ENCODE data around the gene COLEC11. TPM values are rescaled to one million over a fixed set of nuclear protein-coding genes. Genes with fewer than 3 reads are reported as not detected.
A peak's percentile ranks its signal among the peaks of the same experiment; 100 is the strongest.

Gene COLEC11
- total and polyA plus RNA-seq, 2 of the 13 experiments (the other 11 are each of a cell fraction or from before 2014, with no cell fraction given), result 1.5 to 3.0 TPM

DNA sequence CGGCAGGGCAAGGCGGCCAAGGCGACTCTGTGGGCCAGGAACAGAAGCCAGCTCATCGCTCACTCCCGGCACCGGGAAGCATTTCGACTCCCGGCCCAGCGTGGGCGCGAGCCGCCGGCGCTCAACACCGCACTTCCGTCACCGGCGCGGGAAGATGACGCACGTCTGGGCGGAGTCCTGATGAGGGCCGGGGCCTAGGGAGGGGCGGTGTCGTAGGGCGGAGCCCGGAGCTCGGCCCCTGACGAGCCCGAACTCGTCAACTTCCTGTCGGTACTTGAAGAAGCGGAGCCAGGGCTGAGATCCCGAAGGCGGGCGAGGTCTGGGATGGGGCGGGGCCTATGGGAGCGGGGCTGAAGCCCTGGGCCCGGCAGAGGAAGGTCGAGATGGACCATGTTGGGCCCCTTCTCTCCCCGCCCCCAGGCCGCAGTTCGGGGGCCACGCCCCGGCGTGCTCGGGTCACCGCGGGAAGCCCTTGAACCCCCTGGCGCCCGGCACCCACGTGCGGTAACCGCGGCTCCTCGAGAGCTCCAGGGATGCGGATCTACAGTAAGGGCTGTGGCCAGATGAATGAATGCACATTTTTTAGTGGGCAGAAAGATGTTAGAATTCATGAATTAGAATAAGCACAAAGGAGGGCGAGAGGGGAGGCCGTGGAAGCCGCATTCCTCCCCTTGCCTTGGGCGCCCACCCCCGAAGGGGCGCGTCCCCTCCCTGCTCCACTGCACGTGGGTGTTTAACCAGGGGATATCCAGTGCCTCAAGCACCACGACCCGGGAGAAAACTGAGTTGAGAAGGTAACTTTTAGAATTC lies 36.5 kb upstream of the COLEC11 start, which contains the start of gene RNASEH1 (continued):
- TF ChIP-seq, protein P1, sequence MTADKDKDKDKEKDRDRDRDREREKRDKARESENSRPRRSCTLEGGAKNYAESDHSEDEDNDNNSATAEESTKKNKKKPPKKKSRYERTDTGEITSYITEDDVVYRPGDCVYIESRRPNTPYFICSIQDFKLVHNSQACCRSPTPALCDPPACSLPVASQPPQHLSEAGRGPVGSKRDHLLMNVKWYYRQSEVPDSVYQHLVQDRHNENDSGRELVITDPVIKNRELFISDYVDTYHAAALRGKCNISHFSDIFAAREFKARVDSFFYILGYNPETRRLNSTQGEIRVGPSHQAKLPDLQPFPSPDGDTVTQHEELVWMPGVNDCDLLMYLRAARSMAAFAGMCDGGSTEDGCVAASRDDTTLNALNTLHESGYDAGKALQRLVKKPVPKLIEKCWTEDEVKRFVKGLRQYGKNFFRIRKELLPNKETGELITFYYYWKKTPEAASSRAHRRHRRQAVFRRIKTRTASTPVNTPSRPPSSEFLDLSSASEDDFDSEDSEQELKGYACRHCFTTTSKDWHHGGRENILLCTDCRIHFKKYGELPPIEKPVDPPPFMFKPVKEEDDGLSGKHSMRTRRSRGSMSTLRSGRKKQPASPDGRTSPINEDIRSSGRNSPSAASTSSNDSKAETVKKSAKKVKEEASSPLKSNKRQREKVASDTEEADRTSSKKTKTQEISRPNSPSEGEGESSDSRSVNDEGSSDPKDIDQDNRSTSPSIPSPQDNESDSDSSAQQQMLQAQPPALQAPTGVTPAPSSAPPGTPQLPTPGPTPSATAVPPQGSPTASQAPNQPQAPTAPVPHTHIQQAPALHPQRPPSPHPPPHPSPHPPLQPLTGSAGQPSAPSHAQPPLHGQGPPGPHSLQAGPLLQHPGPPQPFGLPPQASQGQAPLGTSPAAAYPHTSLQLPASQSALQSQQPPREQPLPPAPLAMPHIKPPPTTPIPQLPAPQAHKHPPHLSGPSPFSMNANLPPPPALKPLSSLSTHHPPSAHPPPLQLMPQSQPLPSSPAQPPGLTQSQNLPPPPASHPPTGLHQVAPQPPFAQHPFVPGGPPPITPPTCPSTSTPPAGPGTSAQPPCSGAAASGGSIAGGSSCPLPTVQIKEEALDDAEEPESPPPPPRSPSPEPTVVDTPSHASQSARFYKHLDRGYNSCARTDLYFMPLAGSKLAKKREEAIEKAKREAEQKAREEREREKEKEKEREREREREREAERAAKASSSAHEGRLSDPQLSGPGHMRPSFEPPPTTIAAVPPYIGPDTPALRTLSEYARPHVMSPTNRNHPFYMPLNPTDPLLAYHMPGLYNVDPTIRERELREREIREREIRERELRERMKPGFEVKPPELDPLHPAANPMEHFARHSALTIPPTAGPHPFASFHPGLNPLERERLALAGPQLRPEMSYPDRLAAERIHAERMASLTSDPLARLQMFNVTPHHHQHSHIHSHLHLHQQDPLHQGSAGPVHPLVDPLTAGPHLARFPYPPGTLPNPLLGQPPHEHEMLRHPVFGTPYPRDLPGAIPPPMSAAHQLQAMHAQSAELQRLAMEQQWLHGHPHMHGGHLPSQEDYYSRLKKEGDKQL (CRISPR knock-in tag; IDR thresholded peaks at IDR 0.05; ENCODE audit: low read depth), result peak; percentile 87
- TF ChIP-seq ZNF878 (CRISPR knock-in tag; IDR thresholded peaks at IDR 0.05) (peak; percentile 96; the same call in 1 of the 2 replicates), THAP11 (CRISPR knock-in tag; IDR thresholded peaks at IDR 0.05) (peak; percentile 95), SNRNP70 (IDR thresholded peaks at IDR 0.05; ENCODE audit: low read depth, low read length) (no peak), MXD4 (CRISPR knock-in tag; IDR thresholded peaks at IDR 0.05) (peak; percentile 100), ATF7 (IDR thresholded peaks at IDR 0.05) (no peak), ATF7 (CRISPR knock-in tag; IDR thresholded peaks at IDR 0.05) (peak; percentile 82), ELF1 (CRISPR knock-in tag; IDR thresholded peaks at IDR 0.05) (peak; percentile 98), CEBPB (IDR thresholded peaks at IDR 0.05; ENCODE audit: borderline replicate concordance, low read depth, low read length) (no peak), XBP1 (CRISPR knock-in tag; IDR thresholded peaks at IDR 0.05) (0 out of 2 replicates have a peak, but pooled peaks have one; percentile 78), EED (CRISPR knock-in tag; IDR thresholded peaks at IDR 0.05) (peak; percentile 65; the same call in 1 of the 2 replicates), NR2F2 (IDR thresholded peaks at IDR 0.05; ENCODE audit: borderline replicate concordance, low read depth) (peak; percentile 5; the same call in 1 of the 2 replicates), NFYC (CRISPR knock-in tag; IDR thresholded peaks at IDR 0.05) (no peak; the same call in 1 of the 2 replicates)
- TF ChIP-seq, protein P2, sequence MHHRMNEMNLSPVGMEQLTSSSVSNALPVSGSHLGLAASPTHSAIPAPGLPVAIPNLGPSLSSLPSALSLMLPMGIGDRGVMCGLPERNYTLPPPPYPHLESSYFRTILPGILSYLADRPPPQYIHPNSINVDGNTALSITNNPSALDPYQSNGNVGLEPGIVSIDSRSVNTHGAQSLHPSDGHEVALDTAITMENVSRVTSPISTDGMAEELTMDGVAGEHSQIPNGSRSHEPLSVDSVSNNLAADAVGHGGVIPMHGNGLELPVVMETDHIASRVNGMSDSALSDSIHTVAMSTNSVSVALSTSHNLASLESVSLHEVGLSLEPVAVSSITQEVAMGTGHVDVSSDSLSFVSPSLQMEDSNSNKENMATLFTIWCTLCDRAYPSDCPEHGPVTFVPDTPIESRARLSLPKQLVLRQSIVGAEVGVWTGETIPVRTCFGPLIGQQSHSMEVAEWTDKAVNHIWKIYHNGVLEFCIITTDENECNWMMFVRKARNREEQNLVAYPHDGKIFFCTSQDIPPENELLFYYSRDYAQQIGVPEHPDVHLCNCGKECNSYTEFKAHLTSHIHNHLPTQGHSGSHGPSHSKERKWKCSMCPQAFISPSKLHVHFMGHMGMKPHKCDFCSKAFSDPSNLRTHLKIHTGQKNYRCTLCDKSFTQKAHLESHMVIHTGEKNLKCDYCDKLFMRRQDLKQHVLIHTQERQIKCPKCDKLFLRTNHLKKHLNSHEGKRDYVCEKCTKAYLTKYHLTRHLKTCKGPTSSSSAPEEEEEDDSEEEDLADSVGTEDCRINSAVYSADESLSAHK (CRISPR knock-in tag; IDR thresholded peaks at IDR 0.05; ENCODE audit: borderline replicate concordance), result no peak
- TF ChIP-seq, protein P3, sequence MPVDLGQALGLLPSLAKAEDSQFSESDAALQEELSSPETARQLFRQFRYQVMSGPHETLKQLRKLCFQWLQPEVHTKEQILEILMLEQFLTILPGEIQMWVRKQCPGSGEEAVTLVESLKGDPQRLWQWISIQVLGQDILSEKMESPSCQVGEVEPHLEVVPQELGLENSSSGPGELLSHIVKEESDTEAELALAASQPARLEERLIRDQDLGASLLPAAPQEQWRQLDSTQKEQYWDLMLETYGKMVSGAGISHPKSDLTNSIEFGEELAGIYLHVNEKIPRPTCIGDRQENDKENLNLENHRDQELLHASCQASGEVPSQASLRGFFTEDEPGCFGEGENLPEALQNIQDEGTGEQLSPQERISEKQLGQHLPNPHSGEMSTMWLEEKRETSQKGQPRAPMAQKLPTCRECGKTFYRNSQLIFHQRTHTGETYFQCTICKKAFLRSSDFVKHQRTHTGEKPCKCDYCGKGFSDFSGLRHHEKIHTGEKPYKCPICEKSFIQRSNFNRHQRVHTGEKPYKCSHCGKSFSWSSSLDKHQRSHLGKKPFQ (CRISPR knock-in tag; IDR thresholded peaks at IDR 0.05; ENCODE audit: insufficient replicate concordance), result peak; percentile 94
- TF ChIP-seq, protein P4, sequence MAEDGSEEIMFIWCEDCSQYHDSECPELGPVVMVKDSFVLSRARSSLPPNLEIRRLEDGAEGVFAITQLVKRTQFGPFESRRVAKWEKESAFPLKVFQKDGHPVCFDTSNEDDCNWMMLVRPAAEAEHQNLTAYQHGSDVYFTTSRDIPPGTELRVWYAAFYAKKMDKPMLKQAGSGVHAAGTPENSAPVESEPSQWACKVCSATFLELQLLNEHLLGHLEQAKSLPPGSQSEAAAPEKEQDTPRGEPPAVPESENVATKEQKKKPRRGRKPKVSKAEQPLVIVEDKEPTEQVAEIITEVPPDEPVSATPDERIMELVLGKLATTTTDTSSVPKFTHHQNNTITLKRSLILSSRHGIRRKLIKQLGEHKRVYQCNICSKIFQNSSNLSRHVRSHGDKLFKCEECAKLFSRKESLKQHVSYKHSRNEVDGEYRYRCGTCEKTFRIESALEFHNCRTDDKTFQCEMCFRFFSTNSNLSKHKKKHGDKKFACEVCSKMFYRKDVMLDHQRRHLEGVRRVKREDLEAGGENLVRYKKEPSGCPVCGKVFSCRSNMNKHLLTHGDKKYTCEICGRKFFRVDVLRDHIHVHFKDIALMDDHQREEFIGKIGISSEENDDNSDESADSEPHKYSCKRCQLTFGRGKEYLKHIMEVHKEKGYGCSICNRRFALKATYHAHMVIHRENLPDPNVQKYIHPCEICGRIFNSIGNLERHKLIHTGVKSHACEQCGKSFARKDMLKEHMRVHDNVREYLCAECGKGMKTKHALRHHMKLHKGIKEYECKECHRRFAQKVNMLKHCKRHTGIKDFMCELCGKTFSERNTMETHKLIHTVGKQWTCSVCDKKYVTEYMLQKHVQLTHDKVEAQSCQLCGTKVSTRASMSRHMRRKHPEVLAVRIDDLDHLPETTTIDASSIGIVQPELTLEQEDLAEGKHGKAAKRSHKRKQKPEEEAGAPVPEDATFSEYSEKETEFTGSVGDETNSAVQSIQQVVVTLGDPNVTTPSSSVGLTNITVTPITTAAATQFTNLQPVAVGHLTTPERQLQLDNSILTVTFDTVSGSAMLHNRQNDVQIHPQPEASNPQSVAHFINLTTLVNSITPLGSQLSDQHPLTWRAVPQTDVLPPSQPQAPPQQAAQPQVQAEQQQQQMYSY (CRISPR knock-in tag; IDR thresholded peaks at IDR 0.05), result 0 out of 2 replicates have a peak, but pooled peaks have one; percentile 17
